ENCODE results near the gene ADGRD1. TPM values are rescaled to one million over a fixed set of nuclear protein-coding genes. Genes with fewer than 3 reads are reported as not detected.

ADGRD1 gene
- total RNA-seq, 1 donor from 2014 or later: 35.8 TPM

DNA sequence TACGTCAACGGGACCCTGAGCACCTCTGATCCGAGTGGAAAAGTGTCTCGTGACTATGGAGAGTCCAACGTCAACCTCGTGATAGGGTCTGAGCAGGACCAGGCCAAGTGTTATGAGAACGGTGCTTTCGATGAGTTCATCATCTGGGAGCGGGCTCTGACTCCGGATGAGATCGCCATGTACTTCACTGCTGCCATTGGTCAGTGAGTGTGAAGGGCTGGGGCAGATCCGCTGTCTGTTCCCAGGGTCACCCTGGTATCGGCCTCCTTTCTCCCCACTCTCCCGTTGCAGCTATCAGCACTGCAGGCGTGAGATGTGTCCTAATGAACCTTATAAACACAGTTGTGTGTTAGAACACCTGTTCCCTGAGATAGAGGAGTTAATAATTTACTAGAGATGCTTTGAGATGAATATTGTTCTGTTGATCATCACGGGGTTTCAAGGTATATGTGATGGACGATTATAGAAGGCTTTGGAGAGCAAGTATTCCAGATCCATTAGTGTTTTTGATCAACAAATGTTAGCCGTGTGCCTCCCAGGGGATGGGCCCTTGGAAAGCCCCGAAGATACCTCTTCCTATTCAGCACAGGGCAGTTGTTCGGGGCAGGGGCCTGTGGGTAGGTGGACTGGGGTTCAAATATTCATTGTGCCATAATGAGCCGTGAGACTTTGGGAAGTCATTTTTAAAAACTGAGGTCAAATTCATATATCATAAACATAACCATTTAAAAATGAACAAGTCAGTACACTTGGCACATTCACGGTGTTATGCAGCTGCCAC lies 33.6 kb downstream of the ADGRD1 start:
- Histone ChIP-seq H3K27me3 (no peaks in the 10 kb centered on the region), H3K4me3 (no peak overlapping the region), H3K36me3 (no peaks in the 10 kb centered on the region), H3K4me1 (no peaks in the 10 kb centered on the region), H3K9me3 (no peaks in the 10 kb centered on the region), H3K27ac (no peak overlapping the region)
- no peak for DNase-seq (ENCODE audit: extremely low spot score in 2 of 2)
- no peak for TF ChIP-seq CTCF (IDR thresholded peaks at IDR 0.05)
- TF ChIP-seq POLR2AphosphoS5 (IDR thresholded peaks at IDR 0.05; ENCODE audit: insufficient read depth in 1 of 2, low read depth in 1 of 2): no peak
- no peak for TF ChIP-seq POLR2A (IDR thresholded peaks at IDR 0.05)
- intact Hi-C loops (cut with DNase I): no loop called here

- no peak for DNase-seq (ENCODE audit: extremely low spot score in 2 of 2)
- no peaks in the 10 kb centered on the region for H3K9me3 ChIP-seq
- no peaks in the 10 kb centered on the region for H3K36me3 ChIP-seq
- H3K27me3 ChIP-seq: no peaks in the 10 kb centered on the region
- no peak overlapping the region for H3K4me3 ChIP-seq
- intact Hi-C loops (cut with DNase I): no loop called here
- H3K27ac ChIP-seq: no peak overlapping the region
- no peaks in the 10 kb centered on the region for H3K4me1 ChIP-seq
- TF ChIP-seq POLR2AphosphoS5 (IDR thresholded peaks at IDR 0.05; ENCODE audit: insufficient read depth in 1 of 2, low read depth in 1 of 2): no peak
- TF ChIP-seq POLR2A (IDR thresholded peaks at IDR 0.05): no peak
- no peak for TF ChIP-seq CTCF (IDR thresholded peaks at IDR 0.05)
Measured at GRCh38 chr12:130988261-130988660, 34.6 kb downstream of the ADGRD1 start.

- no peak overlapping the region for H3K27ac ChIP-seq
- intact Hi-C loops (cut with DNase I): no loop called here
- no peak for DNase-seq (ENCODE audit: extremely low spot score in 2 of 2)
Measured at GRCh38 chr12:130988751-130989150, 35.0 kb downstream of the ADGRD1 start.

DNA sequence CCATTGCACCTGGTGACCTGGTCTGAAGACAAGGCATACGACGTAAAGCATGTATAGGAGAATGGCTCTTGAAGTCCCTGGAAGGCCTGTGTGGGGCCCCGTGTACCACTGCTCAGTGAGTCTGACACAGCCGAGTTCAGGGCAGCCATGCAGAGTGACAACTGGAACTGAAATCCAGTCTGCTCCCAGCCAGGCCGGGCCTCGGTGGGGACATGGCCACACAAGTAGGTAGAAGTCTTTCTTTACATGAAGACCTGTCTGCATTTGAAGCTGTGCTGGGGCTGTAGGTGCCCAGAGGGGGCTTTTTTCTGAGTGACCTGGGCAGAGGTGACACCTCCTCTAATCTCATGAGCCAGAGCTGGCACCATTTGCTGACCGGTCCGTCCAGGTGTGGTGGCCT lies 35.7 kb downstream of the ADGRD1 start:
- TF ChIP-seq POLR2AphosphoS5 (IDR thresholded peaks at IDR 0.05; ENCODE audit: insufficient read depth in 1 of 2, low read depth in 1 of 2) (no peak), CTCF (IDR thresholded peaks at IDR 0.05) (no peak), POLR2A (IDR thresholded peaks at IDR 0.05) (no peak)
- Histone ChIP-seq H3K4me3 (no peak overlapping the region), H3K9me3 (no peaks in the 10 kb centered on the region), H3K27ac (no peak overlapping the region), H3K27me3 (no peaks in the 10 kb centered on the region), H3K4me1 (no peaks in the 10 kb centered on the region), H3K36me3 (no peaks in the 10 kb centered on the region)
- no peak for DNase-seq (ENCODE audit: extremely low spot score in 2 of 2)
- intact Hi-C loops (cut with DNase I): no loop called here

More at GRCh38 chr12:130988751-130989150, 35.0 kb downstream of the ADGRD1 start:
- Histone ChIP-seq H3K4me3 (no peak overlapping the region), H3K4me1 (no peaks in the 10 kb centered on the region), H3K27me3 (no peaks in the 10 kb centered on the region), H3K9me3 (no peaks in the 10 kb centered on the region), H3K36me3 (no peaks in the 10 kb centered on the region)
- TF ChIP-seq POLR2A (IDR thresholded peaks at IDR 0.05) (no peak), POLR2AphosphoS5 (IDR thresholded peaks at IDR 0.05; ENCODE audit: insufficient read depth in 1 of 2, low read depth in 1 of 2) (no peak), CTCF (IDR thresholded peaks at IDR 0.05) (no peak)

- no peaks in the 10 kb centered on the region for H3K4me1 ChIP-seq
- no peak overlapping the region for H3K27ac ChIP-seq
- H3K36me3 ChIP-seq: no peaks in the 10 kb centered on the region
- no peak for DNase-seq (ENCODE audit: extremely low spot score in 2 of 2)
- H3K4me3 ChIP-seq: no peak overlapping the region
- TF ChIP-seq POLR2A (IDR thresholded peaks at IDR 0.05) (no peak), CTCF (IDR thresholded peaks at IDR 0.05) (no peak), POLR2AphosphoS5 (IDR thresholded peaks at IDR 0.05; ENCODE audit: insufficient read depth in 1 of 2, low read depth in 1 of 2) (no peak)
- no peaks in the 10 kb centered on the region for H3K9me3 ChIP-seq
- intact Hi-C loops (cut with DNase I): no loop called here
- H3K27me3 ChIP-seq: no peaks in the 10 kb centered on the region
Measured at GRCh38 chr12:130990034-130990433, 36.3 kb downstream of the ADGRD1 start.

All from vagina (tissue), 2 donors.